GM19099 (cell line): ENCODE data around the gene NVL.

ENCODE experiments used
- POLR2A ChIP-seq: IDR thresholded peaks from 3 replicates; pipeline ENCODE4 v1.6.1; 2011; ENCODE audit warnings: low read depth; ENCODE audit not compliant: insufficient read length; ENCODE audit errors: extremely low read depth

NVL gene

DNA sequence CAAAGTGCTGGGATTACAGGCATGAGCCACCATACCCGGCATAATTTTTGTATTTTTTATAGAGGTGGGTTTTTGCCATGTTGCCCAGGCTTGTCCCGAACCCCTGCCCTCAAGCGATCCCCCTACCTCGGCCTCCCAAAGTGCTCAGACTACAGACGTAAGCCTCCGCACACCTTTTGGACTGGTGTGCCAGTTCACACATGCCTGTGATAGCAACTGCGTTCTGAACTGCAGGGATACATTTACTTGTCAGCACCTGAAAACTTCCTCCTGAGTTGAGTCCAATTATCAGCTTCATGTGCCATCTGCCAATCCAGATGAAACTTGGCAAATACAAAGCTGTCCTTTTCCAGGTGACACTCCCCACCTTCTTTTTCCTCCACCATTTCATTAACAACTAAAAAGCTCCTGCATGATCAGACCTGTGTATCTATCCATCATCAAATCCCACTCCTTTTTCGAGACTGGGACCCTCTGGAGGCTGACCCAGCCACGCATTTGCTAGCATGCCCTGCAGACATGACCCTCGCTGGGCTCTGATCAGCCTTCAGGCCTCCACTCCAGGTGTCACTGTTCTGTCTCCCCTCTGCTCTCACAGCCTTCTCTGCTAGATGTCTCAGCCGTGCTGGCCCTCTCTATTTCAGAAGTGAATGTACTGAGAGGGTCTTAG lies 149.1 kb downstream of the NVL start:
- no peak for TF ChIP-seq POLR2A

DNA sequence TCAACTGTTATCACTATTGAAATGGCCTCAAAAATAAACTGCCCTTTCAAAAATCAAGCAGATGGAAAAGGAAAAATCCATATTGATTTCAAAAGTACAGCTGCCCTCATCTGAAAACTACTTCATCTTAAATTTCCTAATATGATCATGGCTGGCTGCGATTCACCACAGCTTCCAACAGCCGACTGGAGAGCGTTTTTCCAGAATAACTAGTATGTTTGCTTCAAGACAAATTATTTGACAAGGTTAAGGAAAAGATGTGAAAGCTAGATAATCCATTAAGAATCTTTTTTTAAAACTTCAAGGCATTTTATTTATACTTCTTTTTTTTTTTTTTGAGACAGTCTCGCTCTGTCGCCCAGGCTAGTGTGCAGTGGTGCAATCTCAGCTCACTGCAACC lies 151.1 kb downstream of the NVL start:
- TF ChIP-seq POLR2A, result no peak

DNA sequence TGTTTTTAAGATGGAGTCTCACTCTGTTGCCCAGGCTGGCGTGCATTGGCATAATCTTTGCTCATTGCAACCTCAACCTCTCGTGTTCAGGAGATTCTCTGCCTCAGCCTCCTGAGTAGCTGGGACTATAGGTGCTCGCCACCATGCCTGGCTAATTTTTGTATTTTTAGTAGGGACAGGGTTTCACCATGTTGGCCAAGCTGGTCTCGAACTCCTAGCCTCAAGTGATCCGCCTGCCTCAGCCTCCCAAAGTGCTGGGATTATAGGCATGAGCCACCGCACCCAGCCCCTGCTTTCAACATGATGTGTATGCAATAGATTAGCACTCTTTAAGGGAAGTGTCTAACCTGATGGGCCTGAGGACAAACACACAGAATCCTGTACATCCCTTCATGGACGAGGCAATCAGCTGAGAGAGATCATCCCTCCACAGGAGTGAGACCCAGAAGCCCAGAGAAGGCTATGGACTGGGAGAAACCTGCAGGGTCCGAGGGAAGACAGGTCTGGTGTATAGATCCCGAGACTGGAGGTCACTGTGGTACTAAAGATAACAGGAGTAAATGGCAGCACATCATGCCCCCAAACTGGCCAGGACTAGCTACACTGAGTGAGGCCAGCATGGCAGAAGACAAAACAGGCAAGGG lies 152.5 kb downstream of the NVL start:
- no peak for TF ChIP-seq POLR2A
